ENCODE results near the gene BPHL. TPM values are rescaled to one million over a fixed set of nuclear protein-coding genes. Genes with fewer than 3 reads are reported as not detected.
"Not testable (repeated sequence)": the region's sequence is repeated elsewhere in the genome, so short reads cannot be mapped to it uniquely, and the experiment has no call there.

The BPHL gene
- total and polyA plus RNA-seq, 4 experiments from 2014 or later: 8.1 to 13.7 (median 10.2) TPM

- H3K27me3 ChIP-seq (ENCODE audit: insufficient read depth, low read length): no peaks in the 10 kb centered on the region
- no peak for DNase-seq
- no peaks in the 10 kb centered on the region for H3K9me3 ChIP-seq (ENCODE audit: control insufficient read depth in 1 of 2, low read length in 2 of 2)
- peak overlapping the region in 1 of 2 donors; percentile 61 for H3K4me3 ChIP-seq (ENCODE audit: low read length in 2 of 2)
- CTCF ChIA-PET (ENCODE audit: partially characterized antibody): interaction anchor here (1.0 to 2.9 kb wide), 4 partner anchors 12 to 92 kb away, joined by 3 to 14 read pairs (median 4); no protein-coding TSS in a partner anchor
- peaks cover 36% of the 10 kb centered on the region for H3K4me1 ChIP-seq (ENCODE audit: insufficient read depth, low read length)
- Mint-ChIP-seq H3K27ac (peak overlapping the region; percentile 55 to 97 (median 89)), H3K27me3 (no peaks in the 10 kb centered on the region), H3K4me1 (peaks cover 27 to 49% (median 33%) of the 10 kb centered on the region in 4 donors), H3K9me3 (no peaks in the 10 kb centered on the region), H3K36me3 (peaks cover 0 to 5% of the 10 kb centered on the region in 2 donors), H3K4me3 (peak overlapping the region; percentile 55 to 91 (median 82))
- intact Hi-C loops (cut with micrococcal nuclease): loop anchor here (1.0 to 5.0 kb wide), 6 partner anchors 35 to 855 kb away; partner anchors contain the start of genes NQO2 and SLC22A23
- H3K36me3 ChIP-seq (ENCODE audit: insufficient read depth, low read length): no peaks in the 10 kb centered on the region
- POLR2A ChIA-PET (ENCODE audit: partially characterized antibody): interaction anchor here (0.8 to 2.1 kb wide), 8 partner anchors 9 to 139 kb away, joined by 3 to 6 read pairs (median 4); partner anchors contain the start of gene RIPK1
- H3K27ac ChIP-seq (ENCODE audit: low read depth, low read length): peak overlapping the region; percentile 58
Measured at GRCh38 chr6:3162067-3162497, 43.6 kb downstream of the BPHL start.

- intact Hi-C loops (cut with micrococcal nuclease): loop anchor here (1.0 to 5.0 kb wide), 6 partner anchors 36 to 855 kb away; partner anchors contain the start of genes NQO2 and SLC22A23
- Mint-ChIP-seq H3K36me3 (peaks cover 0 to 5% of the 10 kb centered on the region in 2 donors), H3K27me3 (peaks cover 0 to under 1% of the 10 kb centered on the region in 2 donors), H3K9me3 (no peaks in the 10 kb centered on the region), H3K27ac (peak overlapping the region; percentile 81 to 97 (median 87)), H3K4me1 (peaks cover 27 to 49% (median 33%) of the 10 kb centered on the region in 4 donors), H3K4me3 (peak overlapping the region; percentile 84 to 91 (median 85))
- ChIA-PET POLR2A (ENCODE audit: partially characterized antibody) (interaction anchor here (0.8 to 2.1 kb wide), 10 partner anchors 9 to 173 kb away, joined by 3 to 6 read pairs (median 3); partner anchors contain the start of gene RIPK1), CTCF (ENCODE audit: partially characterized antibody) (interaction anchor here (1.0 to 2.9 kb wide), 4 partner anchors 12 to 92 kb away, joined by 3 to 14 read pairs (median 4); no protein-coding TSS in a partner anchor)
- no peaks in the 10 kb centered on the region for H3K36me3 ChIP-seq (ENCODE audit: insufficient read depth, low read length)
- H3K27me3 ChIP-seq (ENCODE audit: insufficient read depth, low read length): no peaks in the 10 kb centered on the region
- H3K9me3 ChIP-seq (ENCODE audit: control insufficient read depth in 1 of 2, low read length in 2 of 2): no peaks in the 10 kb centered on the region
- DNase-seq: peak; percentile 48 to 72 (median 55)
- peak overlapping the region; percentile 53 to 61 for H3K4me3 ChIP-seq (ENCODE audit: low read length in 2 of 2)
- peaks cover 35% of the 10 kb centered on the region for H3K4me1 ChIP-seq (ENCODE audit: insufficient read depth, low read length)
- peak overlapping the region; percentile 58 for H3K27ac ChIP-seq (ENCODE audit: low read depth, low read length)
Measured at GRCh38 chr6:3162565-3163247, 44.2 kb downstream of the BPHL start.

- H3K27me3 Mint-ChIP-seq: peaks cover 0 to 3% of the 10 kb centered on the region in 2 donors
- intact Hi-C loops (cut with micrococcal nuclease): loop anchor here (2.0 to 5.0 kb wide), 5 partner anchors 36 to 854 kb away; partner anchors contain the start of genes NQO2 and SLC22A23
- Histone ChIP-seq H3K27me3 (ENCODE audit: insufficient read depth, low read length) (no peaks in the 10 kb centered on the region), H3K4me1 (ENCODE audit: insufficient read depth, low read length) (peaks cover 30% of the 10 kb centered on the region), H3K9me3 (ENCODE audit: control insufficient read depth in 1 of 2, low read length in 2 of 2) (no peaks in the 10 kb centered on the region), H3K4me3 (ENCODE audit: low read length in 2 of 2) (peak overlapping the region; percentile 7 to 61), H3K27ac (ENCODE audit: low read depth, low read length) (no peak overlapping the region), H3K36me3 (ENCODE audit: insufficient read depth, low read length) (no peaks in the 10 kb centered on the region)
- H3K4me1 Mint-ChIP-seq: peaks cover 25 to 45% (median 31%) of the 10 kb centered on the region in 4 donors
- ChIA-PET CTCF (ENCODE audit: partially characterized antibody) (interaction anchor here (1.1 to 2.9 kb wide), 3 partner anchors 13 to 88 kb away, joined by 3 to 14 read pairs (median 6); no protein-coding TSS in a partner anchor), POLR2A (ENCODE audit: partially characterized antibody) (interaction anchor here (0.9 to 2.1 kb wide), 8 partner anchors 11 to 174 kb away, joined by 3 to 6 read pairs (median 3); partner anchors contain the start of gene RIPK1)
- peak overlapping the region; percentile 73 to 91 (median 85) for H3K4me3 Mint-ChIP-seq
- peaks cover 0 to 4% of the 10 kb centered on the region in 2 donors for H3K36me3 Mint-ChIP-seq
- no peak for DNase-seq
- no peaks in the 10 kb centered on the region for H3K9me3 Mint-ChIP-seq
- H3K27ac Mint-ChIP-seq: peak overlapping the region; percentile 29 to 87 (median 70)
Measured at GRCh38 chr6:3163248-3163594, 44.7 kb downstream of the BPHL start.

- Mint-ChIP-seq H3K27ac (no peak overlapping the region), H3K27me3 (peaks cover 0 to 3% of the 10 kb centered on the region in 2 donors), H3K4me3 (peak overlapping the region in 2 of 8 donors; percentile 17 to 26)
Measured at GRCh38 chr6:3164388-3164787, 45.9 kb downstream of the BPHL start.

GRCh38 chr6:3165631-3166534 lies 47.4 kb downstream of the BPHL start:
- Histone ChIP-seq H3K9me3 (ENCODE audit: control insufficient read depth in 1 of 2, low read length in 2 of 2) (no peaks in the 10 kb centered on the region), H3K27ac (ENCODE audit: low read depth, low read length) (no peak overlapping the region), H3K27me3 (ENCODE audit: insufficient read depth, low read length) (no peaks in the 10 kb centered on the region), H3K4me3 (ENCODE audit: low read length in 2 of 2) (no peak overlapping the region), H3K4me1 (ENCODE audit: insufficient read depth, low read length) (peaks cover 6% of the 10 kb centered on the region), H3K36me3 (ENCODE audit: insufficient read depth, low read length) (no peaks in the 10 kb centered on the region)
- ChIA-PET CTCF (ENCODE audit: partially characterized antibody) (interaction anchor here (1.1 kb wide), 3 partner anchors 9 to 86 kb away, joined by 3 to 5 read pairs (median 5); partner anchors contain the start of gene TUBB2A), POLR2A (ENCODE audit: partially characterized antibody) (no interaction called here)
- DNase-seq: no peak
- H3K27ac Mint-ChIP-seq: peak overlapping the region in 1 of 7 donors; percentile 36
- H3K27me3 Mint-ChIP-seq: peaks cover 0 to 3% of the 10 kb centered on the region in 2 donors
- peaks cover 13 to 25% (median 16%) of the 10 kb centered on the region in 4 donors for H3K4me1 Mint-ChIP-seq
- H3K9me3 Mint-ChIP-seq: no peaks in the 10 kb centered on the region
- intact Hi-C loops (cut with micrococcal nuclease): no loop called here
- no peaks in the 10 kb centered on the region for H3K36me3 Mint-ChIP-seq
- H3K4me3 Mint-ChIP-seq: peak overlapping the region in 1 of 8 donors; percentile 40

More at GRCh38 chr6:3164388-3164787, 45.9 kb downstream of the BPHL start:
- Histone ChIP-seq H3K27me3 (ENCODE audit: insufficient read depth, low read length) (no peaks in the 10 kb centered on the region), H3K27ac (ENCODE audit: low read depth, low read length) (no peak overlapping the region), H3K36me3 (ENCODE audit: insufficient read depth, low read length) (no peaks in the 10 kb centered on the region), H3K4me3 (ENCODE audit: low read length in 2 of 2) (no peak overlapping the region), H3K4me1 (ENCODE audit: insufficient read depth, low read length) (peaks cover 21% of the 10 kb centered on the region), H3K9me3 (ENCODE audit: control insufficient read depth in 1 of 2, low read length in 2 of 2) (no peaks in the 10 kb centered on the region)
- ChIA-PET CTCF (ENCODE audit: partially characterized antibody) (interaction anchor here (2.9 kb wide), 1 partner anchor 87 kb away, joined by 14 read pairs; no protein-coding TSS in a partner anchor), POLR2A (ENCODE audit: partially characterized antibody) (no interaction called here)
- DNase-seq: no peak
- Mint-ChIP-seq H3K9me3 (no peaks in the 10 kb centered on the region), H3K4me1 (peaks cover 23 to 37% (median 28%) of the 10 kb centered on the region in 4 donors), H3K36me3 (peaks cover 0 to 3% of the 10 kb centered on the region in 2 donors)
- intact Hi-C loops (cut with micrococcal nuclease): loop anchor here (5.0 kb wide), 3 partner anchors 167 to 853 kb away; partner anchors contain the start of genes NQO2 and SLC22A23

GRCh38 chr6:3166535-3167225 lies 48.2 kb downstream of the BPHL start:
- POLR2A ChIA-PET (ENCODE audit: partially characterized antibody); H3K36me3 Mint-ChIP-seq; intact Hi-C loops (cut with micrococcal nuclease); H3K4me1 ChIP-seq (ENCODE audit: insufficient read depth, low read length); H3K27me3 ChIP-seq (ENCODE audit: insufficient read depth, low read length); DNase-seq; H3K27ac Mint-ChIP-seq; H3K27me3 Mint-ChIP-seq; H3K9me3 Mint-ChIP-seq; H3K36me3 ChIP-seq (ENCODE audit: insufficient read depth, low read length); H3K27ac ChIP-seq (ENCODE audit: low read depth, low read length); H3K4me3 ChIP-seq (ENCODE audit: low read length in 2 of 2); H3K9me3 ChIP-seq (ENCODE audit: control insufficient read depth in 1 of 2, low read length in 2 of 2): not testable (repeated sequence)
- CTCF ChIA-PET (ENCODE audit: partially characterized antibody): interaction anchor here (0.8 to 1.1 kb wide), 2 partner anchors 10 to 40 kb away, joined by 3 to 4 read pairs; partner anchors contain the start of gene TUBB2A
- Mint-ChIP-seq H3K4me3 (peak overlapping the region in 1 of 8 donors; percentile 21), H3K4me1 (peaks cover 10 to 23% (median 14%) of the 10 kb centered on the region in 4 donors)

All from CD4-positive, alpha-beta memory T cell (primary cell).